Stimulated activated naive B cell treated with anti-CD40 and anti-IgM and Interleukin-4, amounts not matched to agents 10 μg/mL and 1 μg/mL and 100 μg/mL, for 72 hours (primary cell): ENCODE results near the gene SLFN13.
"Not testable (repeated sequence)": the region's sequence is repeated elsewhere in the genome, so short reads cannot be mapped to it uniquely, and the experiment has no call there.

Experiments used
- ATAC-seq, 2 donors: fragments of 150-1000 bp; cut with Tn5 transposase; replicated peaks; 2 replicates each; pipeline ENCODE4 v1.10.0; 2021; ENCODE audit warnings: moderate library complexity in 1 of 2
- DNase-seq: peaks from one replicate; pipeline ENCODE4 v3.0.0; 2021
- H3K27ac Mint-ChIP-seq: one replicate; pipeline ENCODE4 v1.8.0; 2022; ENCODE audit warnings: mild to moderate bottlenecking, mixed read lengths
- H3K27me3 Mint-ChIP-seq, 2 donors: one replicate each; pipeline ENCODE4 v1.8.0; 2022; ENCODE audit warnings: mixed read lengths in 2 of 2
- H3K36me3 Mint-ChIP-seq, 2 donors: one replicate each; pipeline ENCODE4 v1.8.0; 2022; ENCODE audit warnings: mixed read lengths in 2 of 2, mild to moderate bottlenecking in 1 of 2
- H3K4me1 Mint-ChIP-seq, 2 donors: one replicate each; pipeline ENCODE4 v1.8.0; 2022; ENCODE audit warnings: mixed read lengths in 2 of 2, mild to moderate bottlenecking in 1 of 2
- H3K4me3 Mint-ChIP-seq, 2 donors: one replicate each; pipeline ENCODE4 v1.8.0; 2022; ENCODE audit warnings: mild to moderate bottlenecking in 2 of 2, mixed read lengths in 2 of 2, moderate library complexity in 1 of 2
- H3K9me3 Mint-ChIP-seq, 2 donors: one replicate each; pipeline ENCODE4 v1.8.0; 2022; ENCODE audit warnings: mixed read lengths in 2 of 2, mild to moderate bottlenecking in 1 of 2

The SLFN13 gene

DNA sequence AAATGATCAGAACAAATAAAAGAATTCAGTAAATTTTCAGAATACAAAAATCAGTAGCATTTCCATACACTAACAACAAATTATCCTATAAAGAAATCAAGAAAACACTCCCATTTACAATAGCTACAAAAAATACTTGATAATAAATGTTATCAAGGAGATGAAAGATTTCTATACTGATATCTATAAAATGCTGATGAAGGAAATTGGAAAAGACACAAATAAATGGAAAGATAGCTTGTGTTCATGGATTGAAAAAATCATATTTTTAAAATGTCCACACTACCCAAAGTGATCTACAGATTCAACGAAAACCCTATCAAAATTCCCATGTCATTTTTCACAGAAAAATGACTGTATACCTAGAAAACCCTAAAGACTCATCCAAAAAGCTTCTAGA, 34.3 kb downstream of the SLFN13 start:
- peaks cover 0 to 3% of the 10 kb centered on the region in 2 donors for H3K9me3 Mint-ChIP-seq
- no peak overlapping the region for H3K4me3 Mint-ChIP-seq
- no peak for DNase-seq
- H3K27me3 Mint-ChIP-seq: no peaks in the 10 kb centered on the region
- H3K4me1 Mint-ChIP-seq: peaks cover 2 to 5% of the 10 kb centered on the region in 2 donors
- H3K27ac Mint-ChIP-seq: no peak overlapping the region
- H3K36me3 Mint-ChIP-seq: peaks cover 22 to 43% of the 10 kb centered on the region in 2 donors
- ATAC-seq: no peak

GRCh38 chr17:35407531-35407930, 41.0 kb downstream of the SLFN13 start:
- Mint-ChIP-seq H3K27ac (no peak overlapping the region), H3K4me1 (no peaks in the 10 kb centered on the region), H3K36me3 (peaks cover 10 to 32% of the 10 kb centered on the region in 2 donors), H3K9me3 (no peaks in the 10 kb centered on the region), H3K4me3 (no peak overlapping the region), H3K27me3 (no peaks in the 10 kb centered on the region)
- ATAC-seq (no peak), DNase-seq (no peak)

GRCh38 chr17:35406568-35406967, 42.0 kb downstream of the SLFN13 start:
- Mint-ChIP-seq H3K27me3 (no peaks in the 10 kb centered on the region), H3K27ac (no peak overlapping the region)
- ATAC-seq: no peak

DNA sequence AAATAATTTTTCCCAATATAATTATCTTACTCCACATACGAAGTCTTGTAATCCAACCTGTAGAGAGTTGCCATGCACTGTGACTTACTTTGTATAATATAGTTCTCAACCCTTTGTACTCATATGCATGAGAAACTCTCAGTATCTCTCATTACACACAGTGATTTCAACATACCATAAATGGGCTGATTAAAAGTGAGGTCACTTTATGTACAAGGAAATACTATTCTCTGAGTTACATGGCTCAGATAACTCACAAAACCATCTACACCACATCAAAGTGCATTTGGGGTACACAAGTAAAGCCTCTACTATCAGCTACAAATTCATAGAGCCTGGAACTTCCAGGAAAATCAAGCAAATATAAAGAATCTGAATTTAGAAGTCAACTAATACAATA, 44.2 kb downstream of the SLFN13 start:
- H3K9me3 Mint-ChIP-seq: no peaks in the 10 kb centered on the region
- no peaks in the 10 kb centered on the region for H3K4me1 Mint-ChIP-seq
- H3K27ac Mint-ChIP-seq: no peak overlapping the region
- no peak for DNase-seq
- H3K4me3 Mint-ChIP-seq: no peak overlapping the region
- ATAC-seq: no peak
- H3K36me3 Mint-ChIP-seq: peaks cover 5 to 17% of the 10 kb centered on the region in 2 donors
- H3K27me3 Mint-ChIP-seq: no peaks in the 10 kb centered on the region

More at GRCh38 chr17:35406568-35406967, 42.0 kb downstream of the SLFN13 start:
- Mint-ChIP-seq H3K9me3 (no peaks in the 10 kb centered on the region), H3K36me3 (peaks cover 10 to 29% of the 10 kb centered on the region in 2 donors), H3K4me1 (no peaks in the 10 kb centered on the region), H3K4me3 (no peak overlapping the region)
- DNase-seq: no peak

- ATAC-seq, H3K4me1 Mint-ChIP-seq, DNase-seq, H3K27ac Mint-ChIP-seq, H3K9me3 Mint-ChIP-seq, H3K36me3 Mint-ChIP-seq, H3K4me3 Mint-ChIP-seq: not testable (repeated sequence)
- H3K27me3 Mint-ChIP-seq: peaks cover 9 to 20% of the 10 kb centered on the region in 2 donors
These were observed 54.8 kb downstream of the SLFN13 start for GRCh38 chr17:35393783-35394182.

- ATAC-seq (no peak), DNase-seq (no peak)
- Mint-ChIP-seq H3K27me3 (peaks cover 8 to 14% of the 10 kb centered on the region in 2 donors), H3K4me1 (peaks cover 2 to 18% of the 10 kb centered on the region in 2 donors), H3K4me3 (no peak overlapping the region), H3K27ac (no peak overlapping the region), H3K36me3 (no peaks in the 10 kb centered on the region), H3K9me3 (peaks cover 0 to 3% of the 10 kb centered on the region in 2 donors)
These were observed 57.9 kb downstream of the SLFN13 start for GRCh38 chr17:35390663-35391062.

- DNase-seq (no peak), ATAC-seq (no peak)
- Mint-ChIP-seq H3K4me3 (no peak overlapping the region), H3K4me1 (peaks cover 2 to 18% of the 10 kb centered on the region in 2 donors), H3K36me3 (no peaks in the 10 kb centered on the region), H3K27me3 (peaks cover 6 to 14% of the 10 kb centered on the region in 2 donors), H3K9me3 (peaks cover 0 to 2% of the 10 kb centered on the region in 2 donors), H3K27ac (no peak overlapping the region)
These were observed 58.4 kb downstream of the SLFN13 start for GRCh38 chr17:35390156-35390555.

DNA sequence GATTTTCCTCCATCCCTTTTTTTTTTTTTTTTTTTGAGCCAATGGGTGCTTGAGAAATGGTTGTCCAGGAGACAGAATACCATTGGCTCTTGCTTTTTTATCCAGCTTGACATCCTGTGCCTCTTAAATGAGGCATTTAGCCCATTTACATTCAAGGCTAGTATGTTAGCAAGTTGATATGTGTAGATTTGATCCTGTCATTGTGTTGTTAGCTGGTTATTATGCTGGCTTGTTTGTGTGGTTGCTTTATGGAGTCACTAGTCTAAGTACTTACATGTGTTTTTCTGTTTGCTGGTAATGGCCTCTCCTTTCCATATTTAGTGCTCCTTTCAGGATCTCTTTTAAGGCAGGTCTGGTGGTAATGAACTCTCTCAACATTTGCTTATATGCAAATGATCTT, 61.1 kb downstream of the SLFN13 start:
- peaks cover 0 to 5% of the 10 kb centered on the region in 2 donors for H3K27me3 Mint-ChIP-seq
- peaks cover 0 to 2% of the 10 kb centered on the region in 2 donors for H3K9me3 Mint-ChIP-seq
- no peak for DNase-seq
- H3K36me3 Mint-ChIP-seq: no peaks in the 10 kb centered on the region
- no peak for ATAC-seq
- no peak overlapping the region for H3K4me3 Mint-ChIP-seq
- H3K27ac Mint-ChIP-seq: no peak overlapping the region
- H3K4me1 Mint-ChIP-seq: peaks cover 4 to 28% of the 10 kb centered on the region in 2 donors
